Measurements from ENCODE around the gene MNX1.

The MNX1 gene

DNA sequence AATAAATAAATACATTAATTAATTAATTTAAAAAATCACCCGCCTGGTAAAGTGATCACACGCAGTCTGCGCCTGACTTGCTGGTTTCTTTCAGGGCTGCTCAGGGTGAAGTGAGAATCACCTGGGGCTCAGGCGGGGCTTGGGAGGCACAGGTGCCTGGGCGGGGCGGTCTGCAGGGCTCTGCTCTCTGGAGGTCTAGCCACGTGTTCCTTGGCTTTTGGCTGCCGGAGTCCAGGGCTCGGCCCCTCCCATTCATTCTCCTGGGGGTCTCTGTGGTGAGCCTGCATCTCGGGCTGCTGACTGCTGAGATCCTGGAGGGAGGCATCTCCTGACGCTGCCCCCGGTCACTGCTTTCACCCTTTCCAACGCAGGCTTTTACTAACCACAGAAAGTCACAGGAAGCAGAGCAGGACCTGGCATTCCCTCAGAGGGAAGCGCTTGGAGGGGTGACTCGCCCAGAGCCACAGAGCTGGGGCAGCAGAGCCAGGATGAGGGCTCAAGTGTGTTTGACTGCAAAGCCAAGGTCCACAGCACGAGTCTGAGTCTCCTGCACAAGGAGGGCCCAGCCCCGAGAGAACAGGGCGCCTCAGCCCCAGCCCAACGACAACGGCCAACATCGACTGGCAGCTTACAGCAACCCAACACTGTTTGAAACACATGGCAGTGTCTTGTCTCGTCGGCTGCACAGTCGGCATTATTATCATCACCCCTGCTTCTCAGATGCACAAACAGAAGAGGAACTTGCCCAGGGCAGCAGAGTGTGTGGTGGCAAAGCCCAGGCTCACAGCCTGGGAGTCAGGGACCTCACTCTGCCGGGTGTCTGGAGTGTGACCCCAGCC, 22.4 kb upstream of the MNX1 start:
- FAIRE-seq: no peak

DNA sequence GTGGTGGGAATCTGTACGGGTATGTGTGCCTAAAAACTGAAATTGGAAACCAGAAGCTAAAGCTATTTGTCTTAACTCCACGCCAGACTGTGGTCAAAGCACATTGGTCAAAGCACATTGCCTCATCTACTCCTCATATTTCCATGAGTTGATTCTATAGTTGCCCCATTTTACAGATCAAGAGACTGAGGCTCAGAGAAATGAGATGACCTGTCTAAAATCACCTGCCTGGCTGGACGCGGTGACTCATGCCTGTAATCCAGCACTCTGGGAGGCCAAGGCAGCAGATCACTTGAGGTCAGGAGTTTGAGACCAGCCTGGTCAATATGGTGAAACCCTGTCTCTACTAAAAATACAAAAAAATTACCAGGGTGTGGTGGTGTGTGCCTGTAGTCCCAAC, 21.7 kb upstream of the MNX1 start:
- no peak for FAIRE-seq

DNA sequence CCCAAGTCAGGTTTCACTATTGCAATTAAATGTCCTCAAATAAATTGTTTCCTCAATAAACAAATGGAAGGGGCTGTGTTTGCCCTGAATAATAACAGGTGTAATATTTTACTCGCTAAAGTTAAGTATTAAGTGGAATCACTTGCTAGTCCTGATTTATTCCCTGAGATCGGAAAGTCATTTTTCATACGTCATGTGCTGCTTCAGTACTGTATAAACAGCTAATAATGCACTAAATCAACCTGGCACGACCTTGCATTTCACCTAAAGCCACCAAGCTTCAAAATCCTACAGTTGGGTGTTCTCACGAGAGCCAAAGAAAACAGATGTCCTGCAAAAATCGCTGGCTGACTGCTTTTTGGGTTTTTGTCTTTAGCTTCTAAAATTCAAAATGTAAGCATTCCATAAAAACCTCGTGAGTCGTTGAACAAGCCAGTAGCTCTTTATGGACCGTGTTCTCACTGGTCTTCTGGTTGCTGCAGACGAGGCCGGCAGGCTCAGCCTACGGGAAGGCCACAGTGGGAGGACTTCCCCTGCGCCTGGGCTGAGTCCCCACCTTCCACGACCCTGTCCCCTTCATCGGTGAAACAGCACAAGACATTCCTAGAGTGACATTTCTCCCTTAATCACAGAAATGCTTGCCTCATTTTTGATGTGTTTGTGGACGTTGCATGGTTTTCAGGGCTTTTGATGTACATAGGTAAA, 17.9 kb upstream of the MNX1 start:
- FAIRE-seq: no peak

DNA sequence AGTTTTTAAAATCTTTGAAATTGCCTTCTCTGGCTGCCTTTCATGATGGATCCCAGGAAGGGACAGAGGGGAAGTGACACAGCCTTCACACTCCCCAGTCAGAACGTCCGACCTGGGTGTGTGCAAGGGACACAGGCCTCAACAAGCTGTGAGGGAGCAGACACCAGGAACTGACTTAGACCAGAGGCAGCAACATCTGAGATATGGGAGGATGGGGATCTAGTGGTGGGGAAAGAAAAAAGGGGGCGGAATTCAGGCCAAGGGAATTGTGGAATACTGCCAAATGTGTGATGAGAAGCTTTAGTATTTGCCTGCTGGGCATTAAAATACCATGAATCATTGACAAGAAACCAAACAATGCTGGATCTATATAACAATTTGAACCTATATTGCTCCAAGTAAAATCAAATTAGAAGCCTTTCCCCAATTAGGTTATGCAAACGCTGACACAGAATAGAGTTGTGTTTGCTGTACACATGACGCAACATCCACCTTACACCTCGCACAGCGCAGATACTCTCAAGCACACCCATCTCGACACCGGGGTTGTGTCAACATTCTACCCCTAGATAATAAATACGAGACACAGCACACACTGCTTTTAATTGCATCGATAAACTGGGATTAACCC, 17.2 kb upstream of the MNX1 start:
- no peak for FAIRE-seq

DNA sequence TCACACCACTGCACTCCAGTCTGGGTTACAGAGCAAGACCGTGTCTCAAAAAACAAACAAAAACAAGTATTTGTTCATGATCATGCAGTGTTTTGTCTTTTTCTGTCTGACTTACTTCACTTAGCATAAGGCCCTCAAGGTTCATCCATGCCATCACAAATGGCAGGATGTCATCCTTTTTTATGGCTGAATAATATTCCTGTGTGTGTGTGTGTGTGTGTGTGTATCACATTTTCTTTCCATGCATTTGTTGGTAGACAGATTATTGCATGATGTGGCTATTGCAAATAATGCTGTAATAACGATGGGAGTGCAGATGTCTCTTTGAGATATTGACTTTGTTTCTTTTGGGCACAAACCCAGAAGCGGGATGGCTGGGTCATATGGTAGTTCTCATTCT, 14.3 kb upstream of the MNX1 start:
- FAIRE-seq: no peak

DNA sequence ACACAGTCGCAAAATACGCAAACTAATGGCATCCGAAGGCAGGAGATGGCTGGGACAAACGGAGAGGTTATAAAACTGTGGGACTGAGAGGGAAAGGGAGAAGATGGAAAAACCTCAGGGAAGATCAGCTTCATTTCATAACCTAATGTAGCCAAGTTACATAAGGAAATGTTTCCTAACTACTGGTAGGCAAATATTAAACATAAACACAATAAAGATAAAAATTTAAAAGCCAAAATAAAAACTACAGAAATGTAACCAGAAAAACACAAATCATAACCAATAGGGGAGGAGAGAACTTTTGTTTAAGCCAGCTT, 13.1 kb upstream of the MNX1 start:
- no peak for FAIRE-seq

DNA sequence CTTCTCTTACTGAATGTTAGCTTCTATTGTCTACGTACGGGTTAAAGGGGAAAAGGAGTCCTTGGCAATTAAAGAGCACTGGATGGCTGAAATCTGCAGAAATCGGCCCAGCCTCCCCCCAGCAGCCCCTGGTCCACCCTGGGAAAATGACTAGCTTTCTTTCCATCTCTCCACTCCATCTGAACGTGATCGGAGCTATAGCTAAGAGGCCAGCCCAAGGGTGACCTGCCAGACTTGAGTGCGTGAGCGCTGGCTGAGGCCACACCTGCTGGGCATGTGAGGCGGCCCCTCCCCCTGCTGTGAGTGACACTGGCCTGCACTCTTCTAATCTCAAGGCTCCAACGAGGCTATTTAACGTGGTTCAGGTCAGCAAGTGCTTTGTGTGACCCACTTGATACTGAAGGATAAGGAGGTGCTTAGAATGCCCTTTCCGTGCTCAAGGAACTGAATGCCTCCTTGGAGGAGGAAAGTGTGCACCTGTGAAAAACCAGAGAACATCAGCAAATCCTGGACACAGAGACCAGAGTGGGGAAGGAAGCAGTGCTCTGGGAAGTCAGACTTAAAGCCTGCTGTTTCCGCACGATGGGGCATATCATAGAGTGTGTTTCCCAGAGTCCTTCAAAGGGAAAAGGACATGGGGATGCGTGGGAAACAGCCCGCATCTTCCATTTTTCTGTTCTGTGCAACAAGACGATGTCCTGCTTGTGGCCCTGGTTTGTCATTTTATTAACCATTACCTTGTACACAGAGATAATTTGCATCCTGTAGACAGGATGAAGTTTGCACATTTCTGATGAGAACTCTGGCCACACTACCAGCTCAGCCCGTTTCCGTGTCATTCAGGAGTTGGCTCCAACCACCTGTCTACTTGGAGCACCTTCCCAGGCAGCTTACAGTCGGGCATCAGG, 12.5 kb upstream of the MNX1 start:
- no peak for FAIRE-seq

DNA sequence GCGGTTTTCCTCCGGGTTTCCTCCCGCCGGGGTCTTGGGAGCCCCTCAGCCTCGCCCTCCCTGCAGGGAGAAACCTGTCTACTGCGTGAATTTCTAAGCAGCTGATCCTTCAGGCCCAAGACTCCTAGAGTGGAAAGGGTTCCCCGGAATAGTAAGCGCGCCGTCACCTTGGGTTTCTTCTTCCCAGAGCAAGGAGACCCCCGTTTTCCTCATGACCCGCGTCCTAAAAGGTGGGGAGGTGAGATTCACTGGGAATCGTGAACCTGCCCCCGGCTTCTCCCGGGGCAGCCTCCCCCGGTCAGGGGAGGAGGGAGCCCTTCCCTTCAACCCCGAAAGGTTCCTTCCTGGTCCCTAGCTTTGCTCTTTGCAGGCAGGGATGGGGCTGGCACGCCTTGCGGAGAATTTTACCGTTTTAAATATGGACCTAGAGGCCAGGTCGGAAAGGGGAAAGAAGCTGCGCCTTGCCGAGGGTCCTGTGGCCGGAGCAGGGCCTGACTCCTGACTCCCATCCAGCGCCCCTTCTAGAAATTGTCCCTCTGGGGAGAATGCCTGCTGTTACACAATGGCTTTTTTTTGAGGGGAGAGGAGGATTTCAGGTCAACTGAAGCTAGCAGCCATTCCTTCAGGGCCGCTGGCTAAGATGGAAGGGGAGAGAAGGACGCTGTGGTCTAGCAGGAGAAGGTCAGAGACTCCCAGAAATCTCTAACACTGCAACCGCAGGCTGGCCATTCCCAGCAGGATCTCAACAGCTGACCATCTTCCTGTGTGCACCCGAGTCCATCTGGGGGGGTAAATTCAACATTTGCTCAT, 11.6 kb upstream of the MNX1 start:
- no peak for FAIRE-seq

DNA sequence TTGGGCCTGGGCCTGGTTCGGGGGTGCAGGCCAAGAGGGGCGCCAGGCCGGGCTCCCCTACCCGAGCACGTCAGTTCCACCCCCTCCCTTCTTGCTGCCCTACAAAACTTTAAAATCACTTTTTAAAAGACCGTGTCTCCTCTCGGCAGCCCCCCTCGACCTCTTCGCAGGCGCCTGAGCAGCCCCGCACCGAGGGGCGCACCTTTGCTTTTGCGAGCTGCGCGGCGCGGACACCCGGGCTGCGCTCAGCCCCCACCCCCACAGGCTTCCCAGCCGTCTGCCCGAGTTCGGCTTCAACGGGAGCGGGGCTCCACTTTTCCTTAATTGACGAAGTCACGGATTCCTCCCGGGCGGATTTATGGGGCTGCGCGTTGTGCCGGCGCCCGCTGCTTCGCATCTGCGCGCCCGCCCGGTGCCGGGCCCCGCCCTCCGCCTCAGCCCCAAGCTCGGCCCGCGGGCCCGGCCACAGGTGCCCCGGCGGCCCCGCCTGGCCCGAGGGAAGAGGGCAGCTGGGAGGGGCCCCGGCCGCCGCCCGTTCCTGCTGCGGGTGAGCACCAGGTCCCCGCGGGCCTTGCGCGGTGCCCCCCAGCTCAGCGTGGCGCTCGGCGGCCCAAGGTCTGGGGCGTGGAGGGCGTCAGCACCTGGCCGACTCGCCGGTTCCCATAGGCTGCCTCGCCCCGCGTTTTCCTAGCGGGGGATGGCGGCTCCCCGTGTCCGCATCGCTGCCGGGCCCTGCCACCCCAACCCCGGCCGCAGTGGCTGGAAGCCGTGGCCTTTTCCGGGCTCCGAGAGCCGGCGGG, 10.8 kb upstream of the MNX1 start:
- no peak for FAIRE-seq

DNA sequence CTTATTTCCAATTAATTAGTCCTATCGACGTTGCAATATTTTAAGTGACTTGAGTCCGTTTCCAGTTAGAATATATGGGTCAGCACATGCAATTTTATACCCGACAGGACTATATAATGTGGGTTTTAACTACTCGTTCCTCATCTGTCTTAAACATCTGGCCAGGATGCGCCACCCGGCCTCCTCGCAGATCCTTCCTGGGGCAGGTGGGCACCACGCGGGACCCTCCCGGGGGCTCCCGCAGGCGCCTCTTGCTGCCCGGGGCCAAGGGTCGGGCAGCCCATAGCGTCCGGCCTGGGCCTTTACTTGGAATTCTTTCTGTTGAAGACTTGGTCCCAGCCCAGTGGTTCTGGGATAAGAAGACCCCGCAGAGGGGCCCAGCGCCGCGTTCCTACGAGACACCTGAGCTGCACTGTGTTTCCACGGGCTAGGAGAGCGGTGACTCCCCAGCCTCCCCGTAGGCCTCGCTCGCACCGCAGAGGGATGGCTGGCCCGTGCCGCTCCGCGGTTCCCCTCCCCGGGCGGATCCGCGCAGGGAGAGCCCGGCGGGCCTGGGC, 10.1 kb upstream of the MNX1 start:
- FAIRE-seq: no peak

DNA sequence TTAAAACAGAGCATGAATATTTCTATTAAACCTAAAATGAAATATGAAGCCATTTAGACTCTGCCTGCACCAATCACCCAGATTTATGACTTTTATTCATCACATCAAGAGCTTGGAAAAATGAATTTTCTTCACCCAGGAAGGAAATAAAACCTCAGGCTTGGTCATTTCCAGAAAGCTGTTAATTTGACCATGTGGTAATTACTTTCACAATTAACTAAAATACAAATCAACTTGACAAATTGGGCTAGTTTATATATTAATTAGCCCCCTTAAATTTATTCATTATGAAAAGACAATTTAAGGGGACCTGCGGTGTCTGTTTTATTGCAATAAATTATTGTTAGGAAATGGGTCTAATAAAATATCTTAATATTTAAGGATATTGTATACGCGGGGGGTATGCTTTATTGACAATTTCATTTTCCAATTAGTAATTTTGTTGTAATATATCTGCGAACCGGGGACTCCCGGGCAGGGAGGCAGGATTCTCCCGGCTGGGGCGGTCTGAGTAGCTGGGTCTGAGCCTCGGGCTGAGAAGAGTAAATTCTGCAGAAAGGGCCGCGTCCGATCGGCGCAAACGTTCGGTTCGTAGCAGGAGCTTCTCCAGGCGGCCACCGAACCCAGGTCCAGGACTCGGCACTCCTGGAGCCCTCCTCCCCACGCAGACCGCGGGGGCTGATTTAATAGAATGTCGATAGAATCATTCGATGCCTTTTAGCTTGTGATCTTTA, 9.4 kb upstream of the MNX1 start:
- no peak for FAIRE-seq

DNA sequence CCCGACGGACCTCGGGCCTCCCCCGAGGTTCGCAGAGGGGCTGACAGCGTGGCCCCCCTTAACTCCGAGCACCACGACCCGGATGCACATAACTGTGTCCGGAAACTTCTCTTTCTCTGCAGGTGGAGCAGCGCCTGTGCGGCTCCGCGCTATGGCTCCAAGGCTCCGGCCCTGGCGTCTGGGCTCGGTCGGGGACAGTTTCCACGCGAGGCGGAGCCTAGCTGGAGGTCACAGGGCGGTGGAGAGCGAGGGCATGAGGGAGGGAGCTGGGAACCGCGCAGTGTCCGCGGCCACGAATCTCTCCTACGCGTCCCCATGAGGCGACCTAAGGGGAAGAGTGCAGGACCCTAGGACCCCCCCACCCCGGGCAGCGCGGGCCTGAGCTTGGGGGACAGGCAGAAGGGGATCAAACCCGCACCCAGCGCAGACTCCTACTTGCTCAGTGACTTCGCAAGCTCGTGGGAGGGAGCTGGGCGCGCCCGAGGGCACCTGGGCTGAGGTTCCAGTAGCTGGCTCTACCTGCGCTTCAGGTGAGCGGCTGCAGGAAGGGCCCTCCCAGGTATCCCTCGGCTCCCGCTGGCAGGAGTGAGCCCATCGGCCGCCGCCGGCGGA, 8.6 kb upstream of the MNX1 start:
- no peak for FAIRE-seq

DNA sequence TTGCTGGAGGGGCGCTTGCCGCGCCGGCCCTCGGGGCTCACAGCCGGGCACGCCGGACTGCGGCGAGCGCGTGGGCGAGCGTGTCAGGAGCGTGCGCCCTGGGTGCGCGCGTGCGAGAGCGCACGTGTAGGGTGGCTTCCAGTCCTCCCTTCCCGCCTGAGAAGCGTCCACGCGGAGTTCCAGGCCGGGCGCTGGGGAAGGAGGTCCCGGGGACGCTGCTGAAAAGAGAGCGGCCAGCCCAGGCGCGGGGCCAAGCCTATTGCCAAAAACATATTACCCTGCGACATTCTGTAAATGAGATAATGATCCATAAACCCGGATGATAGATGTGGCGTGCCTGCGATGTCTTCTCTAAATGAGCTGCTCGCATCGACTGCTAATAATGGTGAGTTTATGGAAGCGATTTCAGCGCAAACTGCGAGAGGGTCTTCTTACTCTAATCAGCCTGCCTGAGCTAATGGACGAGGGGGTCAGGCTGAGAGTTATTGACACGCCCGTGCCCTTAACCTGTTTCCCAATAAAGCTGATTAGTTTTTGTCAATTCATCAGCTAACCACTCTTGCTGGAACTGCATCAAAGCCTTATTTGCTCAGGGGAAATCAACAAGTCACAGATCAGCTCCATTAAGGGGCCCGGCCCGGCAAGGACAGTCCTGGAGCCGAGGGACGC, 8.0 kb upstream of the MNX1 start:
- no peak for FAIRE-seq

DNA sequence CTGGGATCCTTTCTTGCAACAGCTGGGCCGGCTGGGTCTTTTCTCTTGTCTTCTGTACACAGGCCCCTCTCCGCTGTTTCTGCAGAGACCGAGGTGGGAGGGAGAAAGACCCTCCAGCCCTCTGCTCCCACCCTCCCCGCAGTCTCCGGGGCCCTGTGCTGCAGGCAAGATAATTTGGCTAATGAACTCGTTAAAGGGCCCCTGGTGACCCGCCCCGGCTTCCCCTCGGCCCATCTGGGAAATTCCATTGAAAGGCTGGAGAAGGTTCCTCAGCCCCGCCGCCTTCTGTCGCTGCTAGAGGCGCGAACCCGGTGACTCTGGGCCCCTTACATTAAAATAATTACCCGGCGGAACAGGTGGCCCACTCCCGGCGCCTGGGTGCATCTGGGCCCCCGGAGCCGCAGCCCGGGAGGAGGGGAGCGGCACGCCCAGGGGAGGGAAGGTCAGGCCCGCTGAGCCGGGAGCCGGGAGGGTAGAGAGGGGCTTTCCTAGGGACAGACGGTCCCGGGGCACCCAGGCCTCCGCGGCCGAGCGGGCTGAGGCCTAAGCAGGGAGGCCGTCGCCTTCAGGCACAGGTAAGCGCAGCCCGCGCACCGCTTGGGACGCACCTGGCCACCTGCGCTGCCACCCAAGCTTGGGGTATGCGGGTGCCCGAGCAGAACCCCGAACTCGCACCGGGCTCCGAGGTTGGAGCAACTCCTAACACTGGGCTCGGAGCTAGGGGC, 7.3 kb upstream of the MNX1 start:
- no peak for FAIRE-seq

DNA sequence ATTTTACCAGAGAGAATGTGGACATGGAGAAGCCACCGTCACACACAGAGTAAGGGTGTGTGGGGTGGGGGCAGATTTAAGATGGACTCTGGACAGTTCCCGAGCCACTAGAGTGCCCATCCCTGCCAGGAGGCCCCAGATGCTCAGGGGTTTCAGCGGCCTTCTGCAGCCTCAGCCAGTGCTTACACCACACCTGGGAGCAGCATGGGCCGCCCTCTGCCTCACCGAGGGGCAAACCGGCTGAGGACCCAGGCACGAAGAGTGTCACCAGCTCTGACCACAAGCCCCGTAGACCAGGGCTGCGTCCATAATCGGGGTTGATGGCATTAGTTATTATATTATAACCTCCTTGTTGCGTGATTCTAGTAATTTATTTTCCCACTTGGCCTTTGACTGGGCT, 6.7 kb upstream of the MNX1 start:
- FAIRE-seq: no peak

DNA sequence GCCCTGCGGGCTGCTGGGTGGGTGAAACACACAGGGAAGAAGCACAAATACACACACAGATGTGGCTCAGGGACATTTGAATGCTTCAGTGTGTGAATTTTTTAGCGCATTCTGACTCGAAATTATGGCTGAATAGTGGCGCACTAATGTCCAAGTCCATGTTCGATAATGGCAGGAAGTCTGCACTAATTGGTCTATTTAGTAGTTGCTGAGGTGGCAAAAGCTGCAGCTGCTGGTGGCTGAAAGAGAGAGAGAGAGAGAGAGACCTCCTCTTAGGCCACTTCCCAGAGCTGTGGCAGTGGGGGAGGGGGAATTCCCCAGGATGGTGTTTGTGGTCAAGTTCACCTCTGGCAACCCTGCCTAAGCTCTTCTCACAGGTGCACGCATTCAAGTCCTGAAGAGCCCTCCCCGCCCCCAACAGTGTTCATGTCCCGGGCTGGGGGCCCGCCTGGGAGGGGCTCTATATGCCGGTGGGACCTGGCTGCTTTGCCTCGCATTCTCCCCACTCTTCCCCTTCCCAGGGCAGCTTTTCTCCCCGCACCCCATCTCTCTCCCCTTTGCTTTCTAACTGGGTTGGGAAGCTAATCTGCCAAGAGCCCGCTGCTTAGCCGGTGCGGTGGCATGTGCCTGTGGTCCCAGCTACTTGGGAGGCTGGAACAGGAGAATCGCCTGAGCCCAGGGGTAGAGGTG, 6.0 kb upstream of the MNX1 start:
- FAIRE-seq: no peak

DNA sequence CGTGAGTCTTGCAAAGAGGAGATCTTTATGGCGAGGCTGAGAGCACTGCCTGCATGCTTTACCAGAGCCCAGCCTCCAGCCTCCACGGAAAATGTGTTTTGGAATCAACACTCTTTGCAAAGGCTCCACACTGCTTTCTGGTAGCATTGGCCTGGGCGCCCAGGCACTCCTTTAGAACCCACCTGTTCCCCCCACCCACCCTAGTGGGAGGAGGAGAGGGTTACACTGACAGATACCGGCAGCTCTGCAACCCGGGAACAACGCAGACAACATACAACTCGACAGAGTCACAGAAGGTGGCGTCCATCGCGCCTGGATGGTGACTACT, 5.5 kb upstream of the MNX1 start:
- no peak for FAIRE-seq

Measured in TTC549 (cell line).